ENCODE measurements around the gene N4BP2. TPM values are rescaled to one million over a fixed set of nuclear protein-coding genes. Genes with fewer than 3 reads are reported as not detected.
A peak's percentile ranks its signal among the peaks of the same experiment; 100 is the strongest.
"Not testable (repeated sequence)": the region's sequence is repeated elsewhere in the genome, so short reads cannot be mapped to it uniquely, and the experiment has no call there.

The N4BP2 gene
- total RNA-seq, 1 experiment from 2014 or later = 20.6 TPM

DNA sequence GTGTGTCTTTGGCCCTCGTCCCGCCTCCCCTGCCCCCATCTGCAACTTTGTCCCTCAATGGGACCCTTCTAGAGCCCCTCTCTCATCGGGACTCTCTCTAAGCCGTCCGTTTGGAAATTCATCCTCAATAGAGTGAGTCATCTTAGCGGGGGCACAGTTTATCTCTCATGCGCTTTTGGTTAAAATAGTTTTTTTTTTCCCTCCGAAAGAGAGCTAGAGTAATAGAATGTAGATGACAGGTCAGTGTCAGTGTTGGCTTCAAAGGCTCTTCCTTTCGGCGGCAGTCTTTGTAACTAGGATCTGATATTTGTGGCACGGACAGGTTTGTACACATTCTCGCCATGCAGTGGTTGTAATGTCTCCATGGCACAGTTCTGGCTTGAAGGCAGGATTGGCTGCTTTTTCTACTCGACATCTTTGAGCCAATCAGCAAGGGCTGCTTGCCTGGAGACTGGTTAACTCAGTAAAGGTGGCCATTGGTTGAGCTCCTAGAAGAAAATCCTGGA, 989 bp downstream of the N4BP2 start:
- Histone ChIP-seq H3K4me3 (peak overlapping the region; percentile 83), H3K27me3 (no peaks in the 10 kb centered on the region), H3K27ac (peak overlapping the region; percentile 95), H3K36me3 (no peaks in the 10 kb centered on the region; the same call in 1 of the 2 replicates), H3K4me1 (no peaks in the 10 kb centered on the region; the same call in 1 of the 2 replicates), H3K9me3 (replicated peaks) (no peaks in the 10 kb centered on the region)
- DNase-seq = peak; percentile 86 to 95

GRCh38 chr4:40058121-40058520, 1.5 kb downstream of the N4BP2 start:
- no peaks in the 10 kb centered on the region for H3K9me3 ChIP-seq (replicated peaks)
- peak in 1 of 2 experiments; percentile 22 for DNase-seq
- H3K27ac ChIP-seq = peak overlapping the region; percentile 95; the same call in 1 of the 2 replicates
- peaks cover 2% of the 10 kb centered on the region for H3K36me3 ChIP-seq
- H3K27me3 ChIP-seq = no peaks in the 10 kb centered on the region
- peak overlapping the region; percentile 83 for H3K4me3 ChIP-seq
- no peaks in the 10 kb centered on the region; the same call in 1 of the 2 replicates for H3K4me1 ChIP-seq

GRCh38 chr4:40058854-40059253, 2.2 kb downstream of the N4BP2 start:
- H3K4me3 ChIP-seq = no peak overlapping the region
- H3K27me3 ChIP-seq = no peaks in the 10 kb centered on the region
- no peak for DNase-seq
- no peaks in the 10 kb centered on the region; the same call in 1 of the 2 replicates for H3K4me1 ChIP-seq
- no peaks in the 10 kb centered on the region for H3K9me3 ChIP-seq (replicated peaks)
- peaks cover 2% of the 10 kb centered on the region for H3K36me3 ChIP-seq
- no peak overlapping the region for H3K27ac ChIP-seq

DNA sequence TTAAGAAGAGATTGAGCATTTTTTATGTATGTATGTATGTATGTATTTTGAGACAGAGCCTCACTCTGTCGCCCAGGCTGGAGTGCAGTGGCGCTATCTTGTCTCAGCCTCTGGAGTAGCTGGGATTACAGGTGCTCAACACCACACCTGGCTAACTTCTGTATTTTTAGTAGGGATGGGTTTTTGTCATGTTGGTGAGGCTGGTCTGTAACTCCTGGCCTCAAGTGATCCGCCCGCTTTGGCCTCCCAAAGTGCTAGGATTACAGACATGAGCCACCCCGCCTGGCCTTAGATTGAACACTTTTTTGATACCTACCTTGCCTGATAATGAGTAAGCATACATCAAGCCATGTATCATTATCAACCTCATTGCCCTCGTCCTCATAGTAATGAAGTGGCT, 2.7 kb downstream of the N4BP2 start:
- DNase-seq = no peak
- H3K27ac ChIP-seq = no peak overlapping the region

GRCh38 chr4:40065010-40065409, 8.4 kb downstream of the N4BP2 start:
- peaks cover 2% of the 10 kb centered on the region for H3K36me3 ChIP-seq
- no peak overlapping the region for H3K27ac ChIP-seq
- DNase-seq = no peak
- no peaks in the 10 kb centered on the region for H3K27me3 ChIP-seq
- H3K9me3 ChIP-seq (replicated peaks) = no peaks in the 10 kb centered on the region
- H3K4me1 ChIP-seq = no peaks in the 10 kb centered on the region
- H3K4me3 ChIP-seq = no peak overlapping the region

More for the DNA sequence above, 2.7 kb downstream of the N4BP2 start:
- H3K36me3 ChIP-seq = peaks cover 2% of the 10 kb centered on the region
- H3K9me3 ChIP-seq (replicated peaks) = no peaks in the 10 kb centered on the region
- H3K4me1 ChIP-seq = no peaks in the 10 kb centered on the region; the same call in 1 of the 2 replicates
- no peaks in the 10 kb centered on the region for H3K27me3 ChIP-seq
- no peak overlapping the region for H3K4me3 ChIP-seq

DNA sequence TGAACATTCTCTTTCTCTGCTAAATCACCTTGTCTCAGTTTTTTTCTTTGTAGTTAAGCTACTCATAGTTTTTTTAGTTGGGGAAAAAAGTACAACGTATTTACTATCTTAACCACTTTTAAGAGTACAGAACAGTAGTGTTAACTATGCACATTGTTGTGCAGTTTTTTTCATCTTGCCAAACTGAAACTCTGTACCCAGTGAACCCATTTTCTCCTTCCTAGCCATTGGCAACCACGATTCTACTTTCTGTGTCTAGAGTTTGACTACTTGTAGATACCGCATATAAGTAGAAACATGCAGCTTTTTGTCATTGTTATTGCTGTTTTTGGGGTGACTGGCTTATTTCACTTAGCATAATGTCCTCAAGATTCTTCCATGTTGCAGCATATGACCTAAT, 10.0 kb downstream of the N4BP2 start:
- Histone ChIP-seq H3K9me3 (replicated peaks) (no peaks in the 10 kb centered on the region), H3K27ac (no peak overlapping the region), H3K36me3 (peaks cover 2% of the 10 kb centered on the region), H3K4me3 (no peak overlapping the region), H3K27me3 (no peaks in the 10 kb centered on the region), H3K4me1 (no peaks in the 10 kb centered on the region)
- no peak for DNase-seq

DNA sequence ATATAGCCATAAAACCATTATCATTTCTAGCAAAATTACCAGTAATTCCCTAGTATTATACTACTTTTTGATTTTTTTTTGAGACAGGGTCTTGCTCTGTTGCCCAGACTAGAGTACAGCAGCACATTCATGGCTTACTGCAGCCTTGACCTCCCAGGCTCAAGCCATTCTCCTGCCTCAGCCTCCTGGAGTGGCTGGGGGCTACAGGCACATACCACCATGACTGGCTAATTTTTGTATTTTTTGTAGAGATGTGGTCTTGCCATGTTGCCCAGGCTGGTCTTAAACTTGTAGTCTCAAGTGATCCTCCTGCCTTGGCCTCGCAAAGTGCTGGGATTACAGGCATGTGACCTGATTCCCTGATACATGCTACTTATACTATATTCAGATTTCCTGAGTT, 13.7 kb downstream of the N4BP2 start:
- H3K36me3 ChIP-seq = no peaks in the 10 kb centered on the region; the same call in 1 of the 2 replicates
- DNase-seq = no peak
- no peaks in the 10 kb centered on the region for H3K27me3 ChIP-seq

GRCh38 chr4:40086421-40086820, 29.8 kb downstream of the N4BP2 start:
- Histone ChIP-seq H3K9me3 (replicated peaks) (no peaks in the 10 kb centered on the region), H3K4me1 (no peaks in the 10 kb centered on the region), H3K27ac (no peak overlapping the region), H3K36me3 (peaks cover 5% of the 10 kb centered on the region), H3K27me3 (no peaks in the 10 kb centered on the region), H3K4me3 (no peak overlapping the region)
- no peak for DNase-seq

More for the DNA sequence above, 13.7 kb downstream of the N4BP2 start:
- Histone ChIP-seq H3K27ac (no peak overlapping the region), H3K4me3 (no peak overlapping the region), H3K4me1 (no peaks in the 10 kb centered on the region), H3K9me3 (replicated peaks) (no peaks in the 10 kb centered on the region)

DNA sequence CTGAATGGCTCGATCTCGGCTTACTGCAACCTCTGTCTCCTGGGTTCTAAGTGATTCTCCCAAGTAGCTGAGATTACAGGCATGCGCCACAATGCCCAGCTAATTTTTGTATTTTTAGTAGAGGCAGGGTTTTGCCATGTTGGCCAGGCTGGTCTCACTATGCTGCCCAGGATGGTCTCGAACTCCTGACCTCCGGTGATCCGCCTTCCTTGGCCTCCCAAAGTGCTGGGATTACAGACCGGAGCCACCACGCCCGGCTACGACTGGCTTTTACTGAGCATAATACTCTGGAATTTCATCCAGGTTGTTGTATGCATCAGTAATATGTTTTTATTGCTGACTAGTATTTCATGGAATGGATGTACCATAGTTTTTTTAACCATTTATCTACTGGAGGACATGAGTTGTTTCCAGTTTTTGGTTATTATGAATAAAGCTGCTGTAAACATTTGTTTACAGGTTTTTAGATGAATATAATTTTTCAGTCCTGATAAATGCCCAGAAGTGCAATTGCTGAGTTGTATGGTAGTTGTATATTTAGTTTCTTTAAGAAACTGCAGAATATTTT, 31.2 kb downstream of the N4BP2 start:
- Histone ChIP-seq H3K4me1 (no peaks in the 10 kb centered on the region), H3K27ac (no peak overlapping the region), H3K36me3 (peaks cover 5% of the 10 kb centered on the region), H3K9me3 (replicated peaks) (no peaks in the 10 kb centered on the region), H3K27me3 (no peaks in the 10 kb centered on the region), H3K4me3 (no peak overlapping the region)
- no peak for DNase-seq

DNA sequence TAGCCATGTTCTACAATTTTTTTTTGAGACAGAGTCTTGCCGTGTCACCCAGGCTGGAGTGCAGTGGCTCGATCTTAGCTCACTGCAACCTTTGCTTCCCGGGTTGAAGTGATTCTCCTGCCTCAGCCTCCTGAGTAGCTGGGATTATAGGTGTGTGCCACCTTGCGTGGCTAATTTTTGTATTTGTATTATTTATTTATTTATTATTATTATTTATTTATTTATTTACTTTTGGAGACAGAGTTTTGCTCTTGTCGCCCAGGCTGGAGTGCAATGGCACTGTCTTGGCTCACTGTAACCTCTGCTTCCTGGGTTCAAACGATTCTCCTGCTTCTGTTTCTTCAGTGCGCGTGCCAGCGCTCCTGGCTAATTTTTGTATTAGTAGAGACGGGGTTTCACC, 36.8 kb downstream of the N4BP2 start:
- DNase-seq; H3K27me3 ChIP-seq; H3K36me3 ChIP-seq; H3K27ac ChIP-seq; H3K4me3 ChIP-seq; H3K9me3 ChIP-seq (replicated peaks); H3K4me1 ChIP-seq: not testable (repeated sequence)

GRCh38 chr4:40099010-40099409, 42.4 kb downstream of the N4BP2 start:
- Histone ChIP-seq H3K9me3 (replicated peaks) (no peaks in the 10 kb centered on the region), H3K27ac (no peak overlapping the region), H3K27me3 (no peaks in the 10 kb centered on the region), H3K4me1 (no peaks in the 10 kb centered on the region), H3K4me3 (no peak overlapping the region), H3K36me3 (peaks cover 3% of the 10 kb centered on the region; the same call in 1 of the 2 replicates)
- DNase-seq = no peak

- not testable (repeated sequence) for H3K9me3 ChIP-seq (replicated peaks); H3K36me3 ChIP-seq; H3K4me3 ChIP-seq; DNase-seq; H3K4me1 ChIP-seq; H3K27me3 ChIP-seq; H3K27ac ChIP-seq
Observed at GRCh38 chr4:40107150-40107549, 50.5 kb downstream of the N4BP2 start.

- DNase-seq = no peak
- Histone ChIP-seq H3K9me3 (replicated peaks) (no peaks in the 10 kb centered on the region), H3K4me1 (no peaks in the 10 kb centered on the region)
Observed at GRCh38 chr4:40112027-40112792, 55.6 kb downstream of the N4BP2 start.

GRCh38 chr4:40114206-40114605, 57.6 kb downstream of the N4BP2 start:
- H3K27me3 ChIP-seq = no peaks in the 10 kb centered on the region
- no peak overlapping the region for H3K4me3 ChIP-seq
- no peaks in the 10 kb centered on the region for H3K4me1 ChIP-seq
- no peak overlapping the region for H3K27ac ChIP-seq
- no peaks in the 10 kb centered on the region for H3K9me3 ChIP-seq (replicated peaks)
- peaks cover 5% of the 10 kb centered on the region; the same call in 1 of the 2 replicates for H3K36me3 ChIP-seq
- no peak for DNase-seq

More at GRCh38 chr4:40112027-40112792, 55.6 kb downstream of the N4BP2 start:
- Histone ChIP-seq H3K4me3 (no peak overlapping the region), H3K36me3 (peaks cover 5% of the 10 kb centered on the region; the same call in 1 of the 2 replicates), H3K27me3 (no peaks in the 10 kb centered on the region), H3K27ac (no peak overlapping the region)

GRCh38 chr4:40118861-40119260, 62.2 kb downstream of the N4BP2 start:
- no peaks in the 10 kb centered on the region for H3K27me3 ChIP-seq
- H3K36me3 ChIP-seq = no peaks in the 10 kb centered on the region
- no peak overlapping the region for H3K4me3 ChIP-seq
- H3K9me3 ChIP-seq (replicated peaks) = no peaks in the 10 kb centered on the region
- no peak for DNase-seq
- H3K27ac ChIP-seq = no peak overlapping the region
- no peaks in the 10 kb centered on the region for H3K4me1 ChIP-seq

All from SJCRH30 (cell line).